GM13977 (cell line): ENCODE data around the gene ARFGAP1.

Experiments used
- DNase-seq: peaks from one replicate; pipeline ENCODE4 v3.0.0; 2012; ENCODE audit warnings: low spot score
- CTCF ChIP-seq: IDR thresholded peaks from 2 replicates; pipeline ENCODE4 v1.5.1; 2012; ENCODE audit warnings: mild to moderate bottlenecking, control low read depth; ENCODE audit not compliant: insufficient read depth; ENCODE audit errors: extremely low read depth, missing control alignments
- in situ Hi-C: fragments of 300-500 bp; cut with MboI; formaldehyde crosslinking; loops from one replicate; pipeline ENCODE4 v1.12.0; 2022; ENCODE audit warnings: low sequenced_read_pairs, low pct_unique_long_range_greater_than_20kb, mixed read lengths, inconsistent platforms; ENCODE audit not compliant: unreplicated experiment

ARFGAP1 gene

GRCh38 chr20:63257629-63258028 lies 15.0 kb upstream of the ARFGAP1 start:
- in situ Hi-C loops = no loop called here
- TF ChIP-seq CTCF = no peak
- DNase-seq = no peak

DNA sequence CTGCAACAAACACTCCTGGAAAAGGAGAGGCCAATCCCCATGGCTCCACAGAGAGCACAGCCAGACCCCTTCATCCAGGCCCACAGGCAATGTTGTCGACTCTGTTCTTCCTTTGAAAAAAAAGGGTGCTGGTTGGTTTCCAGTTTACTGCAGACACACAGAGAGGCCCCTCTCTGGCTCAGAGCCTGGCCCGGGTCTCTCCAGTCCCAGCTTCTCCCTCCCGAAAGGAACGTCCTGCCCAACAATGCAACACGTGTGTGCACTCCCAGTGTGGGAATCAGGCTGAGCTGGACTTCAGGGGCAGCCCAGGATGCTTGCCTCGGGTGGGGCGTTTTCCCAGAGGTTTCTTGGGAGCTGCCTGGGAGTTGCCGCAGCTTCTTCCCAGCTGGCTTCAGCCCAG lies 13.8 kb upstream of the ARFGAP1 start:
- in situ Hi-C loops = no loop called here
- no peak for DNase-seq
- no peak for TF ChIP-seq CTCF

DNA sequence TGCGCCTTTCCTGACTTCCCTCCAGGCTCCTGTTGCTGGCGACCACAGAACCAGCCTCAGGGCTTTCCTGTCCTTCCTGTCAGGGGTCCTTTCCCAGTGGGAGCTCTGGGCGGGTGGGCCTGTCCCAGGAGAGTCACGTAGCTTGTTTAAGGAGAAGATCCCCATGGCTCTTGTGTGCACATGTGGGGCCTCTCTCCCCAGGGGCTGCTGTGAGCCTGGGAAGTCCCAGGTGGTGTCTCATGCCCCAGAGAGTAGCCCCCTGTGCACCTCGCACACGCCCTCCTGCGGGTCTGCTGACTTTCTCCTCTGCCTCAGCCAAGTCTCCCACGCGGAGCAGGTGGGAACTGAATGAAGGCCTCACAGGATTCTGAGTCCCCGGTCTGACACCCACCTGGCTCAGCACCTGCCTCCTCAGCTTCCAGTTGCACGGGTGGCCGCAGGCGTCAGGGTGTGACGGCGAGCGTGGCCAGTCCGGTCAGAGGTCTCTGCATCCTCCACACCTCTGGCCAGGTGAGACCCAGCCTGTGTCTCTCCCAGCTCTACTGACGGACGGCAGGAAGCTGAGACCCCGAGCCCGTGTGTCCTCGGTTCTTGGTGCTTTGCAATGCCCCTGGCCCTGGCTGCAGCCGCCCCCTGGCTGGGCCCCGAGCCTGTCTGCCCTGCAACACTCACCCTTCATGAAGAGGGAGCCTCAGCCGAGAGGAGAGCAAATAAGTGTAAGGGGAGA lies 12.7 kb upstream of the ARFGAP1 start:
- no peak for DNase-seq
- TF ChIP-seq CTCF = no peak
- in situ Hi-C loops = no loop called here

GRCh38 chr20:63260521-63260920 lies 12.1 kb upstream of the ARFGAP1 start:
- no peak for TF ChIP-seq CTCF
- in situ Hi-C loops = no loop called here
- DNase-seq = no peak

DNA sequence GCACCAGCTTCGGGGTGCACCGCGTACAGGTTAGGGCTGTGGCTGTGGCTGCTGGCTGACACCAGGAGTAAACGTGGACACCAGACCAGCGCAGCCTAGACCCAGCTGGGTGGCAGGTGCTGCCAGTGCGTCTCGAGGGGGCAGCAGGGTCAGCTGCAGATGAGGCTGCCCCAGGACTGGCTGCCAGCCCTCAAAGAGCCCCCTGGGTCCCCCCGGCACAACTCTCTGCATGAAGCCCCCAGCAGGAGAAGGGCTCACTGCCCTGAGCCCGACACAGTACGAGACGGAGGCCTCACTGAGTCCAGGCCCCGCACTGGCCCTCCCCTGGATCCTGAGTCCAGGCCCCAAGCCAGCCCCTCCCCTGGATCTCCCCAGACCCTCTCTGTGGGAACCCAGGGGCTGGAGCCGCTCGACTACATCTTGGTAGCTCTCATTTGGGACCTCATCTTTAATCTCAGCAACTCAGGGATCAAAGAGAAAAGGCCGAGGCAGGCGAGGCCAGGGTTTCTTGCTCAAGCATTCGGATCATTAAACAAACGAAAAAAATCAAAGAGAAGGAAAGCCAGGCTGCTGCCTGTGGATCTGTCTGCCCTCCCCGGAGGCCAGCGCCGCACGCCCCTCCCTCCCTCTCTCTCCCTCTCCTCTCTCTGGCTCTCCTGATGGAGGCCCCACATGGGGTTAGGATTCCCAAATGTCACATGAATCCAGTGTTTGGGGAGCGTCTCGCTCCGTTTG lies 11.4 kb upstream of the ARFGAP1 start:
- in situ Hi-C loops = no loop called here
- TF ChIP-seq CTCF = no peak
- DNase-seq = no peak

- TF ChIP-seq CTCF = no peak
- no peak for DNase-seq
- in situ Hi-C loops = no loop called here
These were observed 10.7 kb upstream of the ARFGAP1 start for GRCh38 chr20:63261795-63262528.
